HepG2 (cell line): ENCODE measurements around the gene PTH2.

ENCODE experiments used
- CHD4 ChIP-seq: fragments of 200-600 bp; sonication (generic); IDR thresholded peaks from 2 replicates; pipeline ENCODE4 v1.7.0; 2017; ENCODE audit warnings: mild to moderate bottlenecking, low read length, borderline replicate concordance
- EP300 ChIP-seq, 3 experiments: sonication (generic) in 1 of 3; formaldehyde crosslinking in 1 of 3; IDR thresholded peaks; 2 replicates each; pipeline versions ENCODE4 v1.5.1 to v1.6.1; 2011 to 2020; ENCODE audit warnings: low read depth in 2 of 3, low read length in 2 of 3, borderline replicate concordance in 1 of 3, improper control_type of control experiment in 1 of 3, mild to moderate bottlenecking in 1 of 3, missing genetic modification reagents in 1 of 3, moderate library complexity in 1 of 3
- HDAC1 ChIP-seq: sonication (generic); formaldehyde crosslinking; IDR thresholded peaks from 2 replicates; pipeline ENCODE4 v1.5.1; 2020; ENCODE audit warnings: mild to moderate bottlenecking, missing genetic modification reagents
- JUNB ChIP-seq: sonication (generic); formaldehyde crosslinking; IDR thresholded peaks from 2 replicates; pipeline ENCODE4 v1.8.0; 2022; ENCODE audit warnings: missing genetic modification reagents, mild to moderate bottlenecking, borderline replicate concordance
- LCORL ChIP-seq, 2 experiments: fragments of 450-650 bp in 1 of 2; sonication (generic) in 1 of 2; formaldehyde crosslinking in 1 of 2; IDR thresholded peaks; 2 replicates each; pipeline versions ENCODE4 v1.5.0 to v1.6.1; 2017 to 2020; ENCODE audit warnings: antibody characterized with exemption in 1 of 2, missing genetic modification reagents in 1 of 2
- SIN3A ChIP-seq: IDR thresholded peaks from 2 replicates; pipeline ENCODE4 v1.6.1; 2011; ENCODE audit warnings: low read depth, mild to moderate bottlenecking, control low read depth, low read length, borderline replicate concordance
- SP4 ChIP-seq: sonication (generic); formaldehyde crosslinking; IDR thresholded peaks from 2 replicates; pipeline ENCODE4 v1.8.1; 2023; ENCODE audit warnings: mild to moderate bottlenecking, missing genetic modification reagents
- ZNF546 ChIP-seq: sonication (generic); formaldehyde crosslinking; conservative IDR thresholded peaks from 2 replicates; pipeline ENCODE4 v1.8.1; 2023; ENCODE audit warnings: mild to moderate bottlenecking, missing genetic modification reagents
- TF ChIP-seq, protein P1 (sequence below): sonication (generic); formaldehyde crosslinking; IDR thresholded peaks from 2 replicates; pipeline ENCODE4 v1.5.0; 2020; ENCODE audit warnings: mild to moderate bottlenecking, missing genetic modification reagents, moderate library complexity

DNA sequence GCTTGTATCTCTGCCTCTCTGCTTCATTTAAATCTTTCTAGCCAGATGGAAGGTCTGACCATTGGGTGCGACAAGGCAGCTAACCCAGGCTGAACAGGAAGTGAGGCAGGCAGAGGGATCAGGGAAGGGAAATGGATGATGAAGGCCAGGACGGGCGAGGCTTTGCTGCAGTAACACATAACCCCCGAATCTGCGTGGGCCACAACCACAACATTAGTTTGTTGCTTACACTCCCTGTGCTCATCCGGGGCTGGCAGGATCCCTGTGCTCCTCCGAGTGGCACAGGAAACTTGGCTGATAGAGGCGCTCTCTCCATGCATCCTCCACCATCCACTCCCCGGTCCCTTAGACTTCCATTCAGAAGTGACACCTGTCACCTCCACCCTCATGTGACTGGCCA, 49.7 kb upstream of the PTH2 start:
- no peak for TF ChIP-seq CHD4
- TF ChIP-seq HDAC1 (CRISPR knock-in tag), result no peak
- no peak for TF ChIP-seq LCORL (IDR thresholded peaks at IDR 0.05)
- no peak for TF ChIP-seq LCORL (CRISPR knock-in tag; IDR thresholded peaks at IDR 0.05)
- TF ChIP-seq, protein P1, sequence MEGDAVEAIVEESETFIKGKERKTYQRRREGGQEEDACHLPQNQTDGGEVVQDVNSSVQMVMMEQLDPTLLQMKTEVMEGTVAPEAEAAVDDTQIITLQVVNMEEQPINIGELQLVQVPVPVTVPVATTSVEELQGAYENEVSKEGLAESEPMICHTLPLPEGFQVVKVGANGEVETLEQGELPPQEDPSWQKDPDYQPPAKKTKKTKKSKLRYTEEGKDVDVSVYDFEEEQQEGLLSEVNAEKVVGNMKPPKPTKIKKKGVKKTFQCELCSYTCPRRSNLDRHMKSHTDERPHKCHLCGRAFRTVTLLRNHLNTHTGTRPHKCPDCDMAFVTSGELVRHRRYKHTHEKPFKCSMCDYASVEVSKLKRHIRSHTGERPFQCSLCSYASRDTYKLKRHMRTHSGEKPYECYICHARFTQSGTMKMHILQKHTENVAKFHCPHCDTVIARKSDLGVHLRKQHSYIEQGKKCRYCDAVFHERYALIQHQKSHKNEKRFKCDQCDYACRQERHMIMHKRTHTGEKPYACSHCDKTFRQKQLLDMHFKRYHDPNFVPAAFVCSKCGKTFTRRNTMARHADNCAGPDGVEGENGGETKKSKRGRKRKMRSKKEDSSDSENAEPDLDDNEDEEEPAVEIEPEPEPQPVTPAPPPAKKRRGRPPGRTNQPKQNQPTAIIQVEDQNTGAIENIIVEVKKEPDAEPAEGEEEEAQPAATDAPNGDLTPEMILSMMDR (CRISPR knock-in tag), result no peak
- no peak for TF ChIP-seq SP4
- no peak for TF ChIP-seq ZNF546
- no peak for TF ChIP-seq JUNB (CRISPR knock-in tag)
- TF ChIP-seq SIN3A, result no peak
- no peak for TF ChIP-seq EP300 (IDR thresholded peaks at IDR 0.05; ENCODE audit: low read depth in 2 of 2, low read length in 2 of 2)
- TF ChIP-seq EP300 (CRISPR knock-in tag; IDR thresholded peaks at IDR 0.05; ENCODE audit: borderline replicate concordance), result no peak
